ENCODE results near the gene TCP11. TPM values are rescaled to one million over a fixed set of nuclear protein-coding genes. Genes with fewer than 3 reads are reported as not detected.

The TCP11 gene
- total RNA-seq, 3 donors from 2014 or later: 0.32 to 0.66 TPM; not detected in 1

DNA sequence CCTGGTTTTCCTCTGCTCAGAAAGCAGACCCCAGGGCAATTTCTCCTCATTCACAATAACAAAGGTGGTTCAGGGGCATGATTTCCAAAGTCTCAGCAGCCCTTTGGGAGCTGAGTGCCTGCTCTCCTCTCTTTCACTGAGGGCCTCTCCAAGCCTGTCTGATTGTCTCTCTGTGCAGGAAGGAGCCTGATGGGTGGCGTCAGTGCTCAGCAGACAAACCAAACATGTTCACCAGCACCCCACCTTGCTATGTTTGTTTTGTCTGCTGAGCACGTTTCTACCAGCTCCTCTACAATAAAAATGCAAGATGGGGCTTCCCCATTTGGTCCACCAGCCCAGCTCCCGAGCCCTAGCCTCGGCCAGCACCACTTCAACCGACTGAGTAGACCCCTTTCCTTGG lies 25.4 kb upstream of the TCP11 start:
- no peak for TF ChIP-seq POLR2AphosphoS5 (IDR thresholded peaks at IDR 0.05)
- intact Hi-C loops (cut with DNase I; ENCODE audit: low total_unique reads): no loop called here
- H3K27me3 ChIP-seq: no peaks in the 10 kb centered on the region
- no peak for DNase-seq (ENCODE audit: low spot score in 2 of 2)
- H3K4me1 ChIP-seq: no peaks in the 10 kb centered on the region
- no peaks in the 10 kb centered on the region for H3K9me3 ChIP-seq
- no peaks in the 10 kb centered on the region for H3K36me3 ChIP-seq
- H3K4me3 ChIP-seq: no peak overlapping the region
- peak overlapping the region; percentile 13 to 46 for H3K27ac ChIP-seq

DNA sequence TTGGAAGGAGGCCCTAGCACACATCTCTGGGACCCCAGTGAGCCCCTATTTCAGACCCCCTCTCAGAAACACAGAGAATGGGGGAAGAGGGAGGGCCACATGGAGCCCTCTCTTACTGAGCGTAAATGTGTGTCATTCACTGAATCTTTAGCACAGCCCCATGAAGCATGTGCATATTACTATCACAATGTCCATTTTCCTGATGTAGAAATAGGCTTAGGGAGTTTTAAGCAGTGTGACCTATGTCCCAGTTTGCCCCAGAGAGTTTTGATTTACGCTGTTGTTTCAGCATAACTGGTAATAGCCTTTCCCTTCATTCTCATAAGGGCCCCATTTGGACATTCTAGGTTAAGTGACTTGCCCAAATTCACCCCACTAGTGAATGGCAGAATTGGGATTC lies 25.0 kb upstream of the TCP11 start:
- H3K4me3 ChIP-seq: no peak overlapping the region
- H3K4me1 ChIP-seq: no peaks in the 10 kb centered on the region
- no peaks in the 10 kb centered on the region for H3K36me3 ChIP-seq
- DNase-seq (ENCODE audit: low spot score in 2 of 2): no peak
- no peaks in the 10 kb centered on the region for H3K27me3 ChIP-seq
- TF ChIP-seq, protein P1, sequence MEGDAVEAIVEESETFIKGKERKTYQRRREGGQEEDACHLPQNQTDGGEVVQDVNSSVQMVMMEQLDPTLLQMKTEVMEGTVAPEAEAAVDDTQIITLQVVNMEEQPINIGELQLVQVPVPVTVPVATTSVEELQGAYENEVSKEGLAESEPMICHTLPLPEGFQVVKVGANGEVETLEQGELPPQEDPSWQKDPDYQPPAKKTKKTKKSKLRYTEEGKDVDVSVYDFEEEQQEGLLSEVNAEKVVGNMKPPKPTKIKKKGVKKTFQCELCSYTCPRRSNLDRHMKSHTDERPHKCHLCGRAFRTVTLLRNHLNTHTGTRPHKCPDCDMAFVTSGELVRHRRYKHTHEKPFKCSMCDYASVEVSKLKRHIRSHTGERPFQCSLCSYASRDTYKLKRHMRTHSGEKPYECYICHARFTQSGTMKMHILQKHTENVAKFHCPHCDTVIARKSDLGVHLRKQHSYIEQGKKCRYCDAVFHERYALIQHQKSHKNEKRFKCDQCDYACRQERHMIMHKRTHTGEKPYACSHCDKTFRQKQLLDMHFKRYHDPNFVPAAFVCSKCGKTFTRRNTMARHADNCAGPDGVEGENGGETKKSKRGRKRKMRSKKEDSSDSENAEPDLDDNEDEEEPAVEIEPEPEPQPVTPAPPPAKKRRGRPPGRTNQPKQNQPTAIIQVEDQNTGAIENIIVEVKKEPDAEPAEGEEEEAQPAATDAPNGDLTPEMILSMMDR (IDR thresholded peaks at IDR 0.05): no peak
- TF ChIP-seq POLR2AphosphoS5 (IDR thresholded peaks at IDR 0.05) (no peak), POLR2A (IDR thresholded peaks at IDR 0.05) (no peak)
- no peaks in the 10 kb centered on the region for H3K9me3 ChIP-seq
- intact Hi-C loops (cut with DNase I; ENCODE audit: low total_unique reads): no loop called here
- H3K27ac ChIP-seq: peak overlapping the region; percentile 46 to 75

DNA sequence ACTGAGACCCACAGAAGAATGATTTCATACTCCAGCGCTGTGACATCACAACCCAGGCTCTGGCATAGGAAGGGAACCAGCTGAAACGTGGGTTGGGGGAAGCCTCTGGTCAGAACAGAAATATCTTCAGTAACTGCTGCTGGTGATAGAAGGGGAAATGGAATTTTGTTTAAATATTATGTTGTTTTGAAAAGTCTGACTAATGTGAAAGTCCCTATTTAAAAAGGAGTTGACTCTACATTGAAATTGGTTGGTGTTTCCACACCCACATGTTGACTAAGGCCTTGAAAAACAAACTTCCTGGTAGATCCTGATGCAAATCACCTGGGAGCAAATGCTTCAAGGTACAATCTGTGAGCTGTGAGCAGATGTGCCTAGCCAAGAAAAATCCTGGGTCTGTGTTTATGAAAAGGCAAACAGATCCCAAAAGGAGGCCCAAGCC lies 24.5 kb upstream of the TCP11 start:
- intact Hi-C loops (cut with DNase I; ENCODE audit: low total_unique reads): no loop called here
- H3K27me3 ChIP-seq: no peaks in the 10 kb centered on the region
- H3K9me3 ChIP-seq: no peaks in the 10 kb centered on the region
- H3K4me3 ChIP-seq: no peak overlapping the region
- TF ChIP-seq, protein P1 (IDR thresholded peaks at IDR 0.05): no peak
- TF ChIP-seq POLR2AphosphoS5 (IDR thresholded peaks at IDR 0.05) (no peak), POLR2A (IDR thresholded peaks at IDR 0.05) (no peak)
- DNase-seq (ENCODE audit: low spot score in 2 of 2): no peak
- no peaks in the 10 kb centered on the region for H3K4me1 ChIP-seq
- H3K36me3 ChIP-seq: no peaks in the 10 kb centered on the region
- peak overlapping the region; percentile 46 to 75 for H3K27ac ChIP-seq

DNA sequence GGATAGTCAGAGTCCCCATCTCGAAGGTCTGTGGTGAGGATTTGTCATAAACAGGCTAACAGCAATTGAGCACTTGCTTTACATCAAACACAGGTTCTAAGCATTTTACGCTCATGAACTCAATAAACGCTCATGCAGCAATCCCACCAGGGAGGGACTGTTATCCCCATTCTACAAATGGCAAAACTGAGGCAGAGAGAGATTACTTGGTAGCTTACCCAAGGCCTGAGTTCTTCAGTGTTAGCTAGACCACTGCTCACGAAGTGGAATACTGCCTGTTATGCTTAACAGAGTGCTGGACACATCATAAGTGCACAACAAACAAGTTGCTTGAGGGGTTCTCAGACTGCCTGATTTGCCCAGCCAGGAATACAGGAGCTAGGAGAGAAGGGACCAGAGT lies 23.7 kb upstream of the TCP11 start:
- Histone ChIP-seq H3K4me3 (no peak overlapping the region), H3K36me3 (no peaks in the 10 kb centered on the region), H3K27ac (no peak overlapping the region), H3K27me3 (no peaks in the 10 kb centered on the region), H3K4me1 (no peaks in the 10 kb centered on the region), H3K9me3 (no peaks in the 10 kb centered on the region)
- intact Hi-C loops (cut with DNase I; ENCODE audit: low total_unique reads): loop anchor here (5.0 kb wide), 1 partner anchor 862 kb away; the partner anchor contains the start of gene MAPK14
- TF ChIP-seq POLR2AphosphoS5 (IDR thresholded peaks at IDR 0.05): no peak
- no peak for TF ChIP-seq POLR2A (IDR thresholded peaks at IDR 0.05)
- TF ChIP-seq, protein P1 (IDR thresholded peaks at IDR 0.05): no peak
- DNase-seq (ENCODE audit: low spot score in 2 of 2): no peak

DNA sequence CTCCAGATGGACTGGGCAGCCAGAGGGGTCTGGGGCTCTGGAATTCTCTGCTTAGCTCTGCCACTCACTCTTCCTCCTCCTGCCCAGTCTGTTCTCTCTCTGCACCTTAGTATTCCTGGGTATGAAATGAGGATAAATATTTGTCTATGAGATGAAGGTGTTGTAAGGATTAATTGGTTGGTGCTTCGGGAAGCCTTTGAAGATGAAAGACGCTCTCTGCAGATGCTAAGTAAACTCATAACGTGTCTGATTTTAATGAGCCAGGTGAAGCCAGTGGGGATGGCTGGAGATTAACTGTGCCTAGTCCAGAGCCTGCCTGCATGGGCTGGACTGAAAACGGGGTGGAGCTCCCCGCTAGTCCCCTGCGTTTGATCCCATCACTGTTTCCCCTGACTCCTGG lies 23.1 kb upstream of the TCP11 start:
- Histone ChIP-seq H3K9me3 (no peaks in the 10 kb centered on the region), H3K27me3 (no peaks in the 10 kb centered on the region), H3K36me3 (no peaks in the 10 kb centered on the region), H3K4me1 (no peaks in the 10 kb centered on the region), H3K27ac (no peak overlapping the region), H3K4me3 (no peak overlapping the region)
- no peak for DNase-seq (ENCODE audit: low spot score in 2 of 2)
- TF ChIP-seq, protein P1 (IDR thresholded peaks at IDR 0.05): no peak
- TF ChIP-seq POLR2A (IDR thresholded peaks at IDR 0.05): no peak
- TF ChIP-seq POLR2AphosphoS5 (IDR thresholded peaks at IDR 0.05): no peak
- intact Hi-C loops (cut with DNase I; ENCODE audit: low total_unique reads): loop anchor here (5.0 kb wide), 1 partner anchor 863 kb away; the partner anchor contains the start of gene MAPK14

DNA sequence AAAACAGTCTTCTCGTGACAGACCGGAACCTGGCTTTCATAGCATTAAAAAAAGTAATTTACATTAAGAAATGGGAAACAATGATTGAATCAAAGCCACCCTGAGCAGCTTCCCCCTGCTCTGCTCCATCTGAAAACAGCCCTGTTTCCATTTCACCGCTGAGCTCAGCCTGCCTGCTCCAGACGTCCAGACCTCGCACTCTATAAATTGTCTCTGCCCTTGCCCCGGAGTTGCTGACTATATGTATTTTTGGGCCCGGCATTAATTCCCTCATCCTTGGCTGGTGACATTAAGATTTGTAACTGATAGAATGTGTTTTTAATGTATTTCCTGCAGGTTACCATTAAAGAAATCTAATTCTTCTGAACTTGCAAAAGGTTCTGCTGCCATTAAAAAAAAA lies 22.7 kb upstream of the TCP11 start:
- Histone ChIP-seq H3K27ac (no peak overlapping the region), H3K4me3 (no peak overlapping the region), H3K9me3 (no peaks in the 10 kb centered on the region), H3K4me1 (no peaks in the 10 kb centered on the region), H3K27me3 (no peaks in the 10 kb centered on the region), H3K36me3 (no peaks in the 10 kb centered on the region)
- DNase-seq (ENCODE audit: low spot score in 2 of 2): no peak
- TF ChIP-seq POLR2AphosphoS5 (IDR thresholded peaks at IDR 0.05) (no peak), POLR2A (IDR thresholded peaks at IDR 0.05) (no peak)
- intact Hi-C loops (cut with DNase I; ENCODE audit: low total_unique reads): loop anchor here (5.0 kb wide), 1 partner anchor 863 kb away; the partner anchor contains the start of gene MAPK14
